Measurements from ENCODE around the gene RAMACL. TPM values are rescaled to one million over a fixed set of nuclear protein-coding genes. Genes with fewer than 3 reads are reported as not detected.
"Not testable (repeated sequence)": the region's sequence is repeated elsewhere in the genome, so short reads cannot be mapped to it uniquely, and the experiment has no call there.

Gene RAMACL
- total RNA-seq, 1 experiment from 2014 or later, result 0.19 TPM

- DNase-seq (ENCODE audit: low spot score), result peak; percentile 99
These were observed 29.6 kb downstream of the RAMACL start for GRCh38 chr6:166556863-166557322.

DNA sequence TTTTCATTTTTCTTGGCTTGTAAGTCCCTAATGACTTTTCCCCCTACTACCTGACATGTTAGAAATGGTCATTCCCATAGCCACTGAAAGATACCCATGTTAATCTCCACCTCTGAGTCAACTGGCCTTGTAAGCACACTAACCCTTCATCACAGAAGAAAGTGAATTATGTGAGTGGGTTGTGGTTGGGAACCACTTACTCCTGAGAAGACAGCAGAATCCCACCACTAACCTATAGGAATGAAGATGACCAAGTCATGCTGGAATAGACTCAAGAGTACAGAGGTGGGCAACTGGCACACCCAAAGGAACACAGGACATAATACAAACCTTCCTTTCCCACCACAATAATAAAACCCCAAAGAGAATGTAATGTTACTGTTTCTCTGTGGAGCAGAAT is 30.1 kb downstream of the RAMACL start:
- peak; percentile 65 for DNase-seq (ENCODE audit: low spot score)

DNA sequence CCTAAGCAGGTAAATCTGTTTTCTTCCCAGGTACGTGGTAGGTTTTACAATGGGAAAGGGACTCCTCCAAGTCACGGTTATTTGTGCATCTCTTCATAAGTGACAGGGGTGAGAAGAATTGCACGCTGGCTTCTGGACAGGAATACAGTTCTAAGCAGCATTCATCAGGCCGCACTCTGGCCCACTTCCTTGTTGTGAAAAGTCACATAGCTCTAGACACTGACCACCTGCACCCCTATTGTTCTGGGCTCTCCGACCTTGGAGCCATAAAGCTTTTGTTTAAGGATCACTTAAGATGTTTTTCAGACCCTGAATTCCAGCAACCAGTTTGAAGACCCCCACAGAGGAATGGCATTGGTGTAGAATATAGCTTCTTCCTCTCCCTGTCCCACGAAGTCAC is 31.4 kb downstream of the RAMACL start:
- no peak for DNase-seq (ENCODE audit: low spot score)

- no peak for DNase-seq (ENCODE audit: low spot score)
These were observed 32.2 kb downstream of the RAMACL start for GRCh38 chr6:166554316-166554715.

DNA sequence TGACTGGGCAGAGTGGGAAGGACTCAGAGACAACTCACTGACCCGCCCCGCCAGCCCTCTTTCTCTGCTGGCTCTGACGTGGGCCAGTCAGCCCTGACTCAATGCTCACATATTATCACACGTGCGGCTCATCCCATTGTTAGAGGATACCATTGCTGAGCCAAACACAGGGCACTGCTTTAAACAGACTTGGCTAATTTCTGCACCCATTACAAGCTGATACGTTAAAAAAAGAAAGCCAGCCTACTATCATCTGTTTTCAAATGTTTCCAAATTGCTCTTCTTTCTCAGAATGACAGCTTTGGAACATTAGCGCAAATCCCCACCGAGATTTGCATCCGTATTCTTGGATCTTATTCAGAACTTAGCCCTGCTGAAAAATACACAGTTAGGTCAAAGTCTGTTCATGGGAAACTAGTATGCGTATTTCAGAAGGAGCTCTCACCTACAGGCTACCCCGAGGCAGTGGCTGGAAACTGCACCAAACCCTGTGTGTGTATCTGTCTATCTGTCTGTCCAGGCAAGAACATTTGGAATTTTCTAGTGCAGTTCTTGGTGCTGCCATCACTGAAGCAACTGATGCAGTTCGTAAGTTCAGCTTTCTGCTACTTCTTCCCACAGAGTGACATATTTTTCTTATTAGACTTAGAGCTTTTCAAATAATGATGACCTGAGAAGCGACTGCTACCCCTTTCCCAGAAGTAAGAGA is 32.8 kb downstream of the RAMACL start:
- peak; percentile 79 for DNase-seq (ENCODE audit: low spot score)

- no peak for DNase-seq (ENCODE audit: low spot score)
These were observed 33.9 kb downstream of the RAMACL start for GRCh38 chr6:166552600-166552999.

GRCh38 chr6:166551754-166552495 is 34.6 kb downstream of the RAMACL start:
- no peak for DNase-seq (ENCODE audit: low spot score)

- no peak for DNase-seq (ENCODE audit: low spot score)
These were observed 39.8 kb downstream of the RAMACL start for GRCh38 chr6:166546653-166547052.

DNA sequence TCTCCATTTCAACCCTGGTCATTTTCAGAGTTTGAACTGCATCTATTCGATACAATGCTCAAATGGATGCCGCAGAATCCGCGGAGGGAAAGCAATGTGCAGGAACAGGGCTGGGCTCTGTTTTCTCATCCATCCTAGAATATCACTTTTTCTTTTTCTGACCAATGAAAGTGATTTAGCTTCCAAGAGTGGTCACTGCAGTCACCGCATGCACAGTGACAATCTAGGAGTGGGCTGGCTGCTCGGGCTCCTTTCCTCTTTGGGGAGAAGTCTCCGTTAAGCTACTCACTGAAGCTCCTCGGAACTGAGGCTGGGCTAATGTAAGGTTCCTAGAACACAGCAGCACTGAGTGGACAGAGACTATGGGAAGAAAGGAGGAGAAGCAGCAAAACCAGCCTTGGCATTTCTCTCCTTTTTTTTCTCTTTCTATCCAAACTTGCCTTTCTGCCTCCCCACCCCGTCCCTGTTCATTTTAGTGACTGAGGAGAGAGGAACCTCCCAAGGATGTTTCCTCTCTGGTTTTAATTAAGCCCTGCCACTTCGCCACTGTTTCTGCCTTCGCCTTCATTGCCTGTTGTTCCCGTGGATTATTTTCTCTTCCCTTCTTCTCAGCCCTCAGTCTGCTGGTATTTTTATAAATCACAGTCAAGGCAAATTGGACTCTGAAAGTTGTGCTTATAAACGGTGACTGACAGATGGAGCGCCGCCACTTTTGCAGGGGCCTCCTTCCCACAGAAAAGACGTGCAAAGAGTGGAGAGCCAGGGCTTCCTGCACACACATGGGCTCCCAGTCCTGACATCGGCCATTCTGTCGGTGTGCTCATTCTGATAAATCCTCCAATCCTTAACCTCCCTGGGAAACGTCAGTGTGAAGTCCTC is 41.1 kb downstream of the RAMACL start:
- no peak for DNase-seq (ENCODE audit: low spot score)

DNA sequence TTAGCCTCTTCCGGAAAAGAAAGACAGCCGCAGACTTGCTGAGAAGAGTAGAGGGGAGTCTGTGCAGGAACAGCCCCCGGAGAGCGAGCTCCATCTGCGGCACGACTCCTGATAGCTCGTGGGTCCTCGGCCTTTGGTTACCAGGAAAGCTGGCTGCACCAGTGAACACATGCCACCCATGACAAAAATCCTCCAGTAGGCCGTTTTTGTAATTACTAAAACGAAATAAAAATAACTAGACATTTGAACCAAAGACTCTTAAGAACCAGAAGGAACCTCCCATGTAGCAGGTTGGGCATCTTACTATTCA is 42.2 kb downstream of the RAMACL start:
- no peak for DNase-seq (ENCODE audit: low spot score)

- DNase-seq (ENCODE audit: low spot score), result no peak
These were observed 42.7 kb downstream of the RAMACL start for GRCh38 chr6:166543603-166544295.

DNA sequence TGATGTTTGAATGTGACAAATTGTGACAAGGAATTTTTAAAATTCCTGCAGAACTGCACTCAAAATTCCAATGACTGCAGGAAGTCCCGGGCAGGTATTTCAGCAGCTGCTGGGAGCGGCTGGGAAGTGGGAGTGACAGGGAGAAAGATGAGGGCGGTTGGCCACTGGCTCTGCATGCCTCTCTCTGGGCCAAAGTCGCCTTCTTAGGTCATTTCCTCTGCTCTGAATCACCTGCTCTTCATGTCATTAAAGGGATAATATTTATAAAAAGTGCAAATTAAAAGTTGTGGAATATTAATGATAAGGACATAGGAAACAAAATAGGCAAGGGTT is 43.9 kb downstream of the RAMACL start:
- DNase-seq (ENCODE audit: low spot score), result peak; percentile 90

DNA sequence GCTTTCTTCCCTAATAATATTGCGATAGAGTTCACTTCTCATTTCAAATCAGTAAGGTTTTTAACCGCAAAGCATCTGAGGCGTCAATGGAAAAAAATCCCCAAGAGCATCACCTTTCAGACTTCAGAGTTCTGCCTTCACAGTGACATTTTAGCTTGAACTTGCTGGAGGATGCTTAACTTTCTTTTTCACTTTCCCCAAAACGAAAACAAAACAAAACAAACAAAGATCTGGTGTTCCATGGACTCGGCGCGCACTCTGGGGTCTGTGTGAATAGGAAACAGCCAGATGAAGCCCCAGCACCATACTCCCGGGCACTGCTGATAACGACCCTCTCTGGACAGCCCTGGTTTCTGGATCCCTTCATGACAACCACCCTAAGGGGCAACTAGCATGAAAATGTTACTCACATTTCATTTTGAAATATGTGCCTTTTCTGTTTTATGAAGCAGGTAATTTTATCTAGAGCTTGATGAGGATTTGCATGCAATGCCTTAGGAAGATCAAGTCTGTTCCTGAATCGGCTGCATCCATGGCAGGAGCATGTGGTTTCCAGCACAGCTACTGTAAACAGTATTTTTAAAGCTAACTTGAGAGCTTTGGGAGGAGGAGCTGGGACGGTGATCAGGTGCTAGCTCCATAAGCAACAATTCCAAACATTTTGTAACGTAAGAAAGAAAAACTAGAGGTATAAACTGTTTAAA is 44.5 kb downstream of the RAMACL start:
- no peak for DNase-seq (ENCODE audit: low spot score)

DNA sequence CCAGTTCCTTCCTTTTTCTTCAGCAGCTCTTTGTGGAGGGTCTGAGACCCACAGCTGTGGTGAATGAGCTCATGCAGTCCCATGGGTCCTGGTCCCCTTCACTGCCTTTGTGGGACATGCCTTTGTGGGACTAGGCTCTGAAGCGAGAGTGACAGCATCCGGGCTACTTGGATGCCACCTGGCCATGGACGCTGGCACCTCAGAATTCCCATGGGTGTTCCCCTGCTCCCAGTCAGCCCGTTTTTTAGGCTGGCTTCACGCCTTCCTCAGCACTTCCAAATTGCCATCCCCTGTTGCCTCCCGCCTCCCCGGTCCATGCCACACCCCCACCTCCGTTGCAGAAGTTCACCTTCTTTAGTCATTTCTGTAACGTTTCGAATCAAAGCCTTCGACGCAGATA is 45.1 kb downstream of the RAMACL start:
- DNase-seq (ENCODE audit: low spot score), result no peak

GRCh38 chr6:166540631-166541331 is 45.7 kb downstream of the RAMACL start:
- DNase-seq (ENCODE audit: low spot score), result peak; percentile 88

DNA sequence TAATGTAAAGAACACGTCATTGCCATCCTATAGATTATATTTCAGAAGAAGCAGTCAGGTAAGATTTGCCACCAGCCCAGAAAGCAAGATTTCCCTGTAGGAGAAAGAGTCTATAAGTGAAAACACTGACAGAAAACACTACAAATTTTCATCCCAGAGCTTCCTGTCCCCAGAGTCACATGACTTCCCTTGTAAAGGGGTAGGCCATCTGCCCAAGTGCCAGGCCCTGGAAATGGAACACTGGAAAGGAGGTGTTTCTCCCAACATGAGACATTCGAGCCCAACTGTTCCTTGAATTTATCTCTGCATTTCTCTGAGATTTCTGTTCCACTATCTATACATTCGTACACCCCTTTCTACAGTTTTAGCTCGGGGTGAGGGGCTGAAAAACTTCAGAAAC is 46.9 kb downstream of the RAMACL start:
- DNase-seq (ENCODE audit: low spot score), result no peak

DNA sequence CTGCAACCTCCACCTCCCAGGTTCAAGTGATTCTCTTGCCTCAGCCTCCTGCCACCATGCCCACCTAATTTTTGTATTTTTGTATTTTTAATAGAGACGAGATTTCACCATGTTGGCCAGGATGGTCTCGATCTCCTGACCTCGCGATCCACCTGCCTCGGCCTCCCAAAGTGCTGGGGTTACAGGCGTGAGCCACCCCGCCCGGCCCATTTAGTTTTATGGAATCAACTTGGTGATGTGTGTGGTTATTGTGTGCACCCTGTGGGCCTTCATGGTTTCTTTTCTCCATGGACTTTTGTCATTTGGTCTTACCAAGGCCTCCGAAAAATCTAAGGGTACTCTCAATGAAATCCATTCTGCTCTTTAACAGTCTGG is 47.5 kb downstream of the RAMACL start:
- DNase-seq (ENCODE audit: low spot score), result not testable (repeated sequence)

DNA sequence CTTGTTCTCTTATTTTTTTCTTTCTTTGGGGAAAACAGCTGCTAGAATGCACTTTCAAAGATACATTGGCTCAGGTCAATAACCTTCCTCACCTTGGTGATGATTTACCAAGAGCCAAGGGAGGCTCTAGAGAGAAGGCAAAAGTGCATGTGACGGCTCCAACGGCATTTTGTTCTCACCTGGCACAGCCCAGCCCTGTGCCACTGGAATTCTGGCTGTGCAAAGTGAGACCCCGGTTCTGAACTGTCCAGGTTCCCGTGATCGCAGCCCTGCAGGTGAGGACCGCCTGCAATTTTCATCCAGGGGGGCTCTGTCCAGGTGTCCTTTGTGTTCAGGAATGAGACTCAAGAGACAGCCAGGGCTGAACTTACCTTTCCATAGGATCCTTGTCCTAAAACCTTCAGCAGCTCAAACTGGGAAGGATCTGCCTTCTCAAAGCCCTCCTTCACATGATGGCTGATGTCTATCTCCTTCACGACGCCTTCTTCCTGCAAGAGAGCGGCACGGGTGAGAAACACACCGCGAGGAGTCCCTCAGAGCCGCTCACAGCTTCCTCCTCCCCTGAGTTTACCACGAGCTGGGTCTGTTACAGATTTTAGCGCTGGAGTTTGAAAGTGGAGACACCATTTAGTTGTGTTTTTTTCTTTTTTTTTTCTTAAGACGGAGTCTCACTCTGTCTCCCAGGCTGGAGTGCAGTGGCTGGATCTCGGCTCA is 48.0 kb downstream of the RAMACL start:
- no peak for DNase-seq (ENCODE audit: low spot score)

DNA sequence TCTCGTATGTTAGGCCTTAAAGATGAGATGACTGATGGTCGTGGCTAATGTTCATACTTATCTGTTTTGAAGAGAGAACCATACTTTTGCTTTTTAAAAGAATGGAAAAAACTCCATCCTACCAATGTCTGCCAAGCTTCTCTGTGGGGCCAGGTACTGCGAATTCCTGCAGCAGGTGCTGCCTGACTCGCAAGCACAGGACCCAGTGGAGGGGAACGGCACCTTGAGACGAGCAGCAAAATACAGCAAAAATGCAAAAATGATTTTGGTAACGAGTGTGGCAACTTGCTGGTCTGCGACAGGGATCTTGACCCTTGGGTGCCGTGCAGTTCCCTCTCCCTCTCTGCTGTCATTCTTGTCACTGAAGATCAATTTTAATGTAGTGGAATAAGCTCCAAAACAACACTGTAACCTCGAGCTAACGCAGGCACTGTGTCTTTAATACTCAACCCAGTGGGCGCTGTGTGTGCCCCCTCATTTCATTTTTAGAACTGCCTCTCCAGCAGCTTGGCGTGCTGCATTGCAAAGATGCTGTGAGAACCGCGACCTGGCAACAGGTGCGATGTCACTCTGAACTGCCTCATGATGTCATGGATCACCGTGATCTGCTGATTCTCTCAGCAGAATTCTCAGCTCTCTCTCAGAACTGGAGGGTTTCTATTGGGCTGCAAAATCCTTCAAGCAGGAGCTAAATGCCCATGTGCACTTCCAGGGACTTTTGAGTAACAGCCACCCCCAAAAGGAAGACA is 51.6 kb downstream of the RAMACL start:
- DNase-seq (ENCODE audit: low spot score), result no peak
